Measurements from ENCODE around the gene CLPSL1. TPM values are rescaled to one million over a fixed set of nuclear protein-coding genes. Genes with fewer than 3 reads are reported as not detected.

Gene CLPSL1
- total and polyA plus RNA-seq, 2 experiments from 2014 or later: not detected

DNA sequence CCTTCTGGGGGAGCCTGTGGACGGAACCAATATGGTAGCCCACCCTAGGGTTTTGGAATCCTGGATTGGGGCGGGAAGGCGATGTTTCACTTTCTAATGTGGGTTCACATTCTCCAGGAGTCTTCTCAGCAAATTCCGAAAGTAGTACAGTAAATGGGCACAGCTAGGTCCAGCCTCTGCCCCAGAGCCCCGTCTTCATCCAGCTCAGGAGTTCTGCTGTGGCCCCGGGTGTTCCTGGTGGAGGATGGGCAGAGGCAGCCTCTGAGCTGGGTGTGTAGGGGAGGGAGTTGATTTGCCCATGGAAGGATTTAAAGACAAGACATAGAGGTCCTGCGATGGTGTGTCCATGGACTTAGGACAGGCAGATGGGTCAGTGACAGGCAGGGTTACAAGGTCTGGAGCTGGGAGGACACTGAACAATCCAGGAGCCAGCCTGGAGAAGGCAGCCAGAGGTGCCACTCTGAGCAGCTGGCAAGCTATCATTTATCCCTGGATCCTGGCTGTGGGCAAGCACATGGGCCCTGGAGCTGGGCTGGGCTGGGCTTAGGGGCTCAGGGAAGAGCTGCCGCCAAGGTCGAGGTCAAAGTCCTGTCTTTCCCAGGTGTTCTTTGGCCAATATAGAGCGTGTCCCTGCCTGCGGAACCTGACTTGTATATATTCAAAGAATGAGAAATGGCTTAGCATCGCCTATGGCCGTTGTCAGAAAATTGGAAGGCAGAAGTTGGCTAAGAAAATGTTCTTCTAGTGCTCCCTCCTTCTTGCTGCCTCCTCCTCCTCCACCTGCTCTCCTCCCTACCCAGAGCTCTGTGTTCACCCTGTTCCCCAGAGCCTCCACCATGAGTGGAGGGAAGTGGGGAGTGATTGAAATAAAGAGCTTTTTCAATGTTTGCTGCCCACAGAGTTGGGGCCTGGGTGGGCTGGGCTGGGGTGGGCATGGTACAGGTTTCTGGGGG, 6.7 kb downstream of the CLPSL1 start:
- peaks cover 6% of the 10 kb centered on the region; the same call in 1 of the 2 replicates for H3K4me1 ChIP-seq (ENCODE audit: insufficient read depth)
- no peak overlapping the region for H3K27ac Mint-ChIP-seq
- H3K4me2 ChIP-seq: no peak overlapping the region
- no peaks in the 10 kb centered on the region for H3K36me3 ChIP-seq (ENCODE audit: insufficient read depth)
- H2AFZ ChIP-seq: peak overlapping the region; percentile 97
- no peak overlapping the region for H3K27ac ChIP-seq (ENCODE audit: low read depth)
- no peak for TF ChIP-seq EZH2 (IDR thresholded peaks at IDR 0.05; ENCODE audit: low read depth, unreplicated experiment)
- TF ChIP-seq, protein P1, sequence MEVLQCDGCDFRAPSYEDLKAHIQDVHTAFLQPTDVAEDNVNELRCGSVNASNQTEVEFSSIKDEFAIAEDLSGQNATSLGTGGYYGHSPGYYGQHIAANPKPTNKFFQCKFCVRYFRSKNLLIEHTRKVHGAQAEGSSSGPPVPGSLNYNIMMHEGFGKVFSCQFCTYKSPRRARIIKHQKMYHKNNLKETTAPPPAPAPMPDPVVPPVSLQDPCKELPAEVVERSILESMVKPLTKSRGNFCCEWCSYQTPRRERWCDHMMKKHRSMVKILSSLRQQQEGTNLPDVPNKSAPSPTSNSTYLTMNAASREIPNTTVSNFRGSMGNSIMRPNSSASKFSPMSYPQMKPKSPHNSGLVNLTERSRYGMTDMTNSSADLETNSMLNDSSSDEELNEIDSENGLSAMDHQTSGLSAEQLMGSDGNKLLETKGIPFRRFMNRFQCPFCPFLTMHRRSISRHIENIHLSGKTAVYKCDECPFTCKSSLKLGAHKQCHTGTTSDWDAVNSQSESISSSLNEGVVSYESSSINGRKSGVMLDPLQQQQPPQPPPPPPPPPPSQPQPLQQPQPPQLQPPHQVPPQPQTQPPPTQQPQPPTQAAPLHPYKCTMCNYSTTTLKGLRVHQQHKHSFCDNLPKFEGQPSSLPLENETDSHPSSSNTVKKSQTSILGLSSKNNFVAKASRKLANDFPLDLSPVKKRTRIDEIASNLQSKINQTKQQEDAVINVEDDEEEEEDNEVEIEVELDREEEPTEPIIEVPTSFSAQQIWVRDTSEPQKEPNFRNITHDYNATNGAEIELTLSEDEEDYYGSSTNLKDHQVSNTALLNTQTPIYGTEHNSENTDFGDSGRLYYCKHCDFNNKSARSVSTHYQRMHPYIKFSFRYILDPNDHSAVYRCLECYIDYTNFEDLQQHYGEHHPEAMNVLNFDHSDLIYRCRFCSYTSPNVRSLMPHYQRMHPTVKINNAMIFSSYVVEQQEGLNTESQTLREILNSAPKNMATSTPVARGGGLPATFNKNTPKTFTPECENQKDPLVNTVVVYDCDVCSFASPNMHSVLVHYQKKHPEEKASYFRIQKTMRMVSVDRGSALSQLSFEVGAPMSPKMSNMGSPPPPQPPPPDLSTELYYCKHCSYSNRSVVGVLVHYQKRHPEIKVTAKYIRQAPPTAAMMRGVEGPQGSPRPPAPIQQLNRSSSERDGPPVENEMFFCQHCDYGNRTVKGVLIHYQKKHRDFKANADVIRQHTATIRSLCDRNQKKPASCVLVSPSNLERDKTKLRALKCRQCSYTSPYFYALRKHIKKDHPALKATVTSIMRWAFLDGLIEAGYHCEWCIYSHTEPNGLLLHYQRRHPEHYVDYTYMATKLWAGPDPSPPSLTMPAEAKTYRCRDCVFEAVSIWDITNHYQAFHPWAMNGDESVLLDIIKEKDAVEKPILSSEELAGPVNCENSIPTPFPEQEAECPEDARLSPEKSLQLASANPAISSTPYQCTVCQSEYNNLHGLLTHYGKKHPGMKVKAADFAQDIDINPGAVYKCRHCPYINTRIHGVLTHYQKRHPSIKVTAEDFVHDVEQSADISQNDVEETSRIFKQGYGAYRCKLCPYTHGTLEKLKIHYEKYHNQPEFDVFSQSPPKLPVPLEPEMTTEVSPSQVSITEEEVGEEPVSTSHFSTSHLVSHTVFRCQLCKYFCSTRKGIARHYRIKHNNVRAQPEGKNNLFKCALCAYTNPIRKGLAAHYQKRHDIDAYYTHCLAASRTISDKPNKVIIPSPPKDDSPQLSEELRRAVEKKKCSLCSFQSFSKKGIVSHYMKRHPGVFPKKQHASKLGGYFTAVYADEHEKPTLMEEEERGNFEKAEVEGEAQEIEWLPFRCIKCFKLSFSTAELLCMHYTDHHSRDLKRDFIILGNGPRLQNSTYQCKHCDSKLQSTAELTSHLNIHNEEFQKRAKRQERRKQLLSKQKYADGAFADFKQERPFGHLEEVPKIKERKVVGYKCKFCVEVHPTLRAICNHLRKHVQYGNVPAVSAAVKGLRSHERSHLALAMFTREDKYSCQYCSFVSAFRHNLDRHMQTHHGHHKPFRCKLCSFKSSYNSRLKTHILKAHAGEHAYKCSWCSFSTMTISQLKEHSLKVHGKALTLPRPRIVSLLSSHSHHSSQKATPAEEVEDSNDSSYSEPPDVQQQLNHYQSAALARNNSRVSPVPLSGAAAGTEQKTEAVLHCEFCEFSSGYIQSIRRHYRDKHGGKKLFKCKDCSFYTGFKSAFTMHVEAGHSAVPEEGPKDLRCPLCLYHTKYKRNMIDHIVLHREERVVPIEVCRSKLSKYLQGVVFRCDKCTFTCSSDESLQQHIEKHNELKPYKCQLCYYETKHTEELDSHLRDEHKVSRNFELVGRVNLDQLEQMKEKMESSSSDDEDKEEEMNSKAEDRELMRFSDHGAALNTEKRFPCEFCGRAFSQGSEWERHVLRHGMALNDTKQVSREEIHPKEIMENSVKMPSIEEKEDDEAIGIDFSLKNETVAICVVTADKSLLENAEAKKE (CRISPR knock-in tag; IDR thresholded peaks at IDR 0.05): no peak
- no peak for TF ChIP-seq STAT1 (IDR thresholded peaks at IDR 0.05; ENCODE audit: unreplicated experiment)
- TF ChIP-seq POLR2AphosphoS5 (IDR thresholded peaks at IDR 0.05; ENCODE audit: low read depth): no peak
- TF ChIP-seq, protein P2, sequence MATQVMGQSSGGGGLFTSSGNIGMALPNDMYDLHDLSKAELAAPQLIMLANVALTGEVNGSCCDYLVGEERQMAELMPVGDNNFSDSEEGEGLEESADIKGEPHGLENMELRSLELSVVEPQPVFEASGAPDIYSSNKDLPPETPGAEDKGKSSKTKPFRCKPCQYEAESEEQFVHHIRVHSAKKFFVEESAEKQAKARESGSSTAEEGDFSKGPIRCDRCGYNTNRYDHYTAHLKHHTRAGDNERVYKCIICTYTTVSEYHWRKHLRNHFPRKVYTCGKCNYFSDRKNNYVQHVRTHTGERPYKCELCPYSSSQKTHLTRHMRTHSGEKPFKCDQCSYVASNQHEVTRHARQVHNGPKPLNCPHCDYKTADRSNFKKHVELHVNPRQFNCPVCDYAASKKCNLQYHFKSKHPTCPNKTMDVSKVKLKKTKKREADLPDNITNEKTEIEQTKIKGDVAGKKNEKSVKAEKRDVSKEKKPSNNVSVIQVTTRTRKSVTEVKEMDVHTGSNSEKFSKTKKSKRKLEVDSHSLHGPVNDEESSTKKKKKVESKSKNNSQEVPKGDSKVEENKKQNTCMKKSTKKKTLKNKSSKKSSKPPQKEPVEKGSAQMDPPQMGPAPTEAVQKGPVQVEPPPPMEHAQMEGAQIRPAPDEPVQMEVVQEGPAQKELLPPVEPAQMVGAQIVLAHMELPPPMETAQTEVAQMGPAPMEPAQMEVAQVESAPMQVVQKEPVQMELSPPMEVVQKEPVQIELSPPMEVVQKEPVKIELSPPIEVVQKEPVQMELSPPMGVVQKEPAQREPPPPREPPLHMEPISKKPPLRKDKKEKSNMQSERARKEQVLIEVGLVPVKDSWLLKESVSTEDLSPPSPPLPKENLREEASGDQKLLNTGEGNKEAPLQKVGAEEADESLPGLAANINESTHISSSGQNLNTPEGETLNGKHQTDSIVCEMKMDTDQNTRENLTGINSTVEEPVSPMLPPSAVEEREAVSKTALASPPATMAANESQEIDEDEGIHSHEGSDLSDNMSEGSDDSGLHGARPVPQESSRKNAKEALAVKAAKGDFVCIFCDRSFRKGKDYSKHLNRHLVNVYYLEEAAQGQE (IDR thresholded peaks at IDR 0.05; ENCODE audit: unreplicated experiment): no peak
- TF ChIP-seq JUNB (IDR thresholded peaks at IDR 0.05; ENCODE audit: unreplicated experiment): no peak
- no peaks in the 10 kb centered on the region; the same call in 1 of the 2 replicates for H3F3A ChIP-seq (replicated peaks; ENCODE audit: low read depth)
- no peaks in the 10 kb centered on the region for H3K79me2 ChIP-seq (replicated peaks; ENCODE audit: insufficient read depth)
- no peak overlapping the region for H3K4me3 Mint-ChIP-seq
- no peaks in the 10 kb centered on the region for H3K9me3 Mint-ChIP-seq
- no peaks in the 10 kb centered on the region for H3K36me3 Mint-ChIP-seq (ENCODE audit: low read depth)
- no peaks in the 10 kb centered on the region for H4K20me1 ChIP-seq (replicated peaks; ENCODE audit: insufficient read depth)
- H3K27me3 ChIP-seq (ENCODE audit: insufficient read depth): no peaks in the 10 kb centered on the region
- ATAC-seq (peak; percentile 20; the same call in 2 of the 3 replicates), DNase-seq (ENCODE audit: low spot score) (no peak)
- H3K27me3 Mint-ChIP-seq (ENCODE audit: insufficient read depth, low read depth, poor library complexity): peaks cover 2% of the 10 kb centered on the region
- H3K4me3 ChIP-seq: no peak overlapping the region
- H3K4me1 Mint-ChIP-seq: peaks cover 9% of the 10 kb centered on the region
- peaks cover 3% of the 10 kb centered on the region; the same call in 1 of the 2 replicates for H3K9me2 ChIP-seq (ENCODE audit: insufficient read depth)

Measured in GM23338 (cell line).